ENCODE results near the gene COL8A2. TPM values are rescaled to one million over a fixed set of nuclear protein-coding genes. Genes with fewer than 3 reads are reported as not detected.

The COL8A2 gene
- polyA plus RNA-seq, 1 donor from 2014 or later = not detected

- TF ChIP-seq SMC3 (conservative IDR thresholded peaks at IDR 0.05; ENCODE audit: poor library complexity) (no peak), EZH2 (IDR thresholded peaks at IDR 0.05; ENCODE audit: borderline replicate concordance, insufficient read depth, low read length, poor library complexity, severe bottlenecking) (no peak), TAF1 (IDR thresholded peaks at IDR 0.05; ENCODE audit: low read depth) (no peak), REST (IDR thresholded peaks at IDR 0.05; ENCODE audit: borderline replicate concordance) (no peak), RAD21 (conservative IDR thresholded peaks at IDR 0.05) (no peak)
- H2AFZ ChIP-seq (ENCODE audit: low read depth, low read length) = peak overlapping the region; percentile 69
Observed at GRCh38 chr1:36154765-36155407, 29.9 kb upstream of the COL8A2 start.

GRCh38 chr1:36154335-36154734 is 29.3 kb upstream of the COL8A2 start:
- peak overlapping the region; percentile 95 for H3K4me3 ChIP-seq (ENCODE audit: low read length)
- H3K27me3 ChIP-seq (ENCODE audit: insufficient read depth, low read depth, low read length) = no peaks in the 10 kb centered on the region
- peak overlapping the region; percentile 98 for H3K9ac ChIP-seq (ENCODE audit: low read length)
- peak overlapping the region; percentile 99 for H3K27ac ChIP-seq (ENCODE audit: low read length)
- H2AFZ ChIP-seq (ENCODE audit: low read depth, low read length) = no peak overlapping the region
- no peaks in the 10 kb centered on the region for H3F3A ChIP-seq (ENCODE audit: insufficient read depth, low read length, poor library complexity, severe bottlenecking)
- no peaks in the 10 kb centered on the region for H3K36me3 ChIP-seq (ENCODE audit: insufficient read depth, low read length)
- H3K79me2 ChIP-seq (replicated peaks; ENCODE audit: insufficient read depth, low read length) = peaks cover 47% of the 10 kb centered on the region
- no peaks in the 10 kb centered on the region for H3K9me3 ChIP-seq (ENCODE audit: low read length)
- peak overlapping the region; percentile 94 for H3K4me2 ChIP-seq (ENCODE audit: low read length)
- H4K20me1 ChIP-seq (ENCODE audit: insufficient read depth) = peaks cover 4% of the 10 kb centered on the region
- no peaks in the 10 kb centered on the region for H3K9me2 ChIP-seq (ENCODE audit: insufficient read depth, low read length)
- TF ChIP-seq MXI1 (conservative IDR thresholded peaks at IDR 0.05; ENCODE audit: poor library complexity, severe bottlenecking) (no peak), REST (IDR thresholded peaks at IDR 0.05; ENCODE audit: borderline replicate concordance) (no peak), POLR2AphosphoS5 (IDR thresholded peaks at IDR 0.05) (no peak), SMC3 (conservative IDR thresholded peaks at IDR 0.05; ENCODE audit: poor library complexity) (no peak), RAD21 (conservative IDR thresholded peaks at IDR 0.05) (no peak)

More at GRCh38 chr1:36154765-36155407, 29.9 kb upstream of the COL8A2 start:
- Histone ChIP-seq H3K9ac (ENCODE audit: low read length) (peak overlapping the region; percentile 98), H3K36me3 (ENCODE audit: insufficient read depth, low read length) (no peaks in the 10 kb centered on the region), H3K4me2 (ENCODE audit: low read length) (peak overlapping the region; percentile 94), H3K27me3 (ENCODE audit: insufficient read depth, low read depth, low read length) (no peaks in the 10 kb centered on the region), H3F3A (ENCODE audit: insufficient read depth, low read length, poor library complexity, severe bottlenecking) (no peaks in the 10 kb centered on the region), H3K4me3 (ENCODE audit: low read length) (peak overlapping the region; percentile 95), H3K27ac (ENCODE audit: low read length) (peak overlapping the region; percentile 99), H4K20me1 (ENCODE audit: insufficient read depth) (peaks cover 9% of the 10 kb centered on the region), H3K9me3 (ENCODE audit: low read length) (no peaks in the 10 kb centered on the region), H3K9me2 (ENCODE audit: insufficient read depth, low read length) (no peaks in the 10 kb centered on the region), H3K79me2 (replicated peaks; ENCODE audit: insufficient read depth, low read length) (peaks cover 53% of the 10 kb centered on the region)

Measured in neural cell (in vitro differentiated cells).